Measurements from ENCODE around the gene BMP8B.

Gene BMP8B

GRCh38 chr1:39727932-39728317 is 60.7 kb downstream of the BMP8B start:
- no peak for DNase-seq (ENCODE audit: extremely low read depth in 1 of 2, low read depth in 1 of 2)

- no peak for DNase-seq (ENCODE audit: extremely low read depth in 1 of 2, low read depth in 1 of 2)
Measured at GRCh38 chr1:39727221-39727931, 61.3 kb downstream of the BMP8B start.

GRCh38 chr1:39726600-39726999 is 62.1 kb downstream of the BMP8B start:
- DNase-seq (ENCODE audit: extremely low read depth in 1 of 2, low read depth in 1 of 2), result no peak

- no peak for DNase-seq (ENCODE audit: extremely low read depth in 1 of 2, low read depth in 1 of 2)
Measured at GRCh38 chr1:39722495-39722894, 66.2 kb downstream of the BMP8B start.

GRCh38 chr1:39721664-39722063 is 67.0 kb downstream of the BMP8B start:
- no peak for DNase-seq (ENCODE audit: extremely low read depth in 1 of 2, low read depth in 1 of 2)

GRCh38 chr1:39720094-39720999 is 68.3 kb downstream of the BMP8B start:
- DNase-seq (ENCODE audit: extremely low read depth in 1 of 2, low read depth in 1 of 2), result no peak

- no peak for DNase-seq (ENCODE audit: extremely low read depth in 1 of 2, low read depth in 1 of 2)
Measured at GRCh38 chr1:39717809-39718208, 70.9 kb downstream of the BMP8B start.

- DNase-seq (ENCODE audit: extremely low read depth in 1 of 2, low read depth in 1 of 2), result no peak
Measured at GRCh38 chr1:39713557-39713956, 75.1 kb downstream of the BMP8B start.

- no peak for DNase-seq (ENCODE audit: extremely low read depth in 1 of 2, low read depth in 1 of 2)
Measured at GRCh38 chr1:39711966-39712340, 76.7 kb downstream of the BMP8B start.

GRCh38 chr1:39711104-39711965 is 77.3 kb downstream of the BMP8B start:
- no peak for DNase-seq (ENCODE audit: extremely low read depth in 1 of 2, low read depth in 1 of 2)

GRCh38 chr1:39707506-39707905 is 81.2 kb downstream of the BMP8B start:
- DNase-seq (ENCODE audit: extremely low read depth in 1 of 2, low read depth in 1 of 2), result no peak
